GM23248 (cell line): ENCODE results near the gene PCSK2.

ENCODE experiments used
- EZH2 ChIP-seq: fragments of 200-600 bp; sonication (generic); IDR thresholded peaks from 2 replicates; pipeline ENCODE4 v1.6.1; 2018; ENCODE audit warnings: antibody characterized with exemption, mild to moderate bottlenecking; ENCODE audit not compliant: insufficient read depth, poor library complexity, severe bottlenecking
- EZH2phosphoT487 ChIP-seq: fragments of 200-600 bp; sonication (generic); IDR thresholded peaks from 2 replicates; pipeline ENCODE4 v1.6.1; 2018; ENCODE audit warnings: antibody characterized with exemption, moderate library complexity, mild to moderate bottlenecking, low read depth; ENCODE audit not compliant: insufficient read depth

GRCh38 chr20:17520583-17520982, 293.7 kb downstream of the PCSK2 start:
- TF ChIP-seq EZH2phosphoT487 (no peak), EZH2 (no peak)
